HCT116 (cell line): Measurements from ENCODE around the gene FCRL6. TPM values are rescaled to one million over a fixed set of nuclear protein-coding genes. Genes with fewer than 3 reads are reported as not detected.
A peak's percentile ranks its signal among the peaks of the same experiment; 100 is the strongest.

ENCODE experiments used
- CEBPB ChIP-seq: IDR thresholded peaks from 2 replicates; pipeline ENCODE4 v1.6.1; 2012; ENCODE audit warnings: low read depth
- CTCF ChIP-seq, 3 experiments: fragments of 200-600 bp in 1 of 3; sonication (generic) in 1 of 3; IDR thresholded peaks in 2 of 3; conservative IDR thresholded peaks in 1 of 3; 2 replicates each; pipeline ENCODE4 v1.5.1; 2012 to 2017; ENCODE audit warnings: low read depth in 2 of 3, low read length in 2 of 3, antibody characterized with exemption in 1 of 3, borderline replicate concordance in 1 of 3, control low read depth in 1 of 3, mild to moderate bottlenecking in 1 of 3, mixed read lengths in 1 of 3, mixed run types in 1 of 3, moderate library complexity in 1 of 3; ENCODE audit not compliant: insufficient read depth in 1 of 3
- MAX ChIP-seq: IDR thresholded peaks from 2 replicates; pipeline ENCODE4 v1.6.1; 2012
- POLR2A ChIP-seq: IDR thresholded peaks from 2 replicates; pipeline ENCODE4 v1.7.0; 2011; ENCODE audit warnings: borderline replicate concordance; ENCODE audit not compliant: insufficient read depth, insufficient read length; ENCODE audit errors: extremely low read depth
- POLR2AphosphoS5 ChIP-seq: IDR thresholded peaks from 2 replicates; pipeline ENCODE4 v1.6.1; 2011; ENCODE audit warnings: mild to moderate bottlenecking, low read depth, low read length, moderate library complexity
- RAD21 ChIP-seq: IDR thresholded peaks from 2 replicates; pipeline ENCODE4 v1.6.1; 2012; ENCODE audit warnings: low read depth, mild to moderate bottlenecking
- REST ChIP-seq: IDR thresholded peaks from 2 replicates; pipeline ENCODE4 v1.6.1; 2012; ENCODE audit warnings: low read depth
- SRF ChIP-seq: IDR thresholded peaks from 2 replicates; pipeline ENCODE4 v1.6.1; 2012; ENCODE audit warnings: low read depth
- YY1 ChIP-seq: IDR thresholded peaks from 2 replicates; pipeline ENCODE4 v1.6.1; 2011; ENCODE audit warnings: low read length, low read depth, moderate library complexity, mild to moderate bottlenecking; ENCODE audit not compliant: insufficient replicate concordance; ENCODE audit errors: extremely low read depth
- total RNA-seq: library from RNA; stranded (reverse); gene quantifications from one replicate; pipeline ENCODE4 v1.2.1, GENCODE V29; 2021; ENCODE audit not compliant: unreplicated experiment

FCRL6 gene
- total RNA-seq, 1 experiment from 2014 or later: not detected

- TF ChIP-seq CTCF (IDR thresholded peaks at IDR 0.05 in 2 of 3, conservative IDR thresholded peaks at IDR 0.05 in 1 of 3; ENCODE audit: borderline replicate concordance in 1 of 3, insufficient read depth in 1 of 3, low read depth in 2 of 3, low read length in 2 of 3) (no peak), POLR2AphosphoS5 (peak; percentile 60), YY1 (peak; percentile 36), CEBPB (no peak), RAD21 (no peak), POLR2A (peak; percentile 79), SRF (no peak), MAX (peak; percentile 85), REST (no peak)
Observed at GRCh38 chr1:159854693-159855192, 52.6 kb downstream of the FCRL6 start (continued).
